Measurements from ENCODE around the gene LBR. TPM values are rescaled to one million over a fixed set of nuclear protein-coding genes. Genes with fewer than 3 reads are reported as not detected.

Gene LBR
- total RNA-seq: 10 to 100 TPM; 36.3 to 75.1 (median 45.1) TPM

- Histone ChIP-seq H3K27ac (peak within 1 kb of the TSS; percentile 89 to 98 (median 98)), H3K4me3 (peak within 1 kb of the TSS; percentile 81 to 99 (median 96)), H3K36me3 (no peaks in the 10 kb centered on the region), H3K27me3 (no peaks in the 10 kb centered on the region), H3K4me1 (peaks cover 0 to 38% (median 12%) of the 10 kb centered on the region in 4 donors), H3K9me3 (no peaks in the 10 kb centered on the region)
- peak in 1 of 3 donors; percentile 33 for DNase-seq
- peak in 1 of 2 donors; percentile 59 for TF ChIP-seq POLR2A (IDR thresholded peaks at IDR 0.05)
- peak in 1 of 6 experiments; percentile 3 for TF ChIP-seq CTCF (IDR thresholded peaks at IDR 0.05)
These were observed at the start of gene LBR for GRCh38 chr1:225427235-225428067. Gene LBR (minus strand): TSS chr1:225428038. CDS start chr1:225424075, 3,963 bp downstream.

GRCh38 chr1:225477296-225477911 is 49.6 kb upstream of the LBR start:
- TF ChIP-seq CTCF (IDR thresholded peaks at IDR 0.05): no peak
- TF ChIP-seq POLR2A (IDR thresholded peaks at IDR 0.05): no peak
- Histone ChIP-seq H3K27me3 (no peaks in the 10 kb centered on the region), H3K27ac (no peak overlapping the region), H3K4me1 (peaks cover 0 to 23% (median 6%) of the 10 kb centered on the region in 4 donors), H3K36me3 (no peaks in the 10 kb centered on the region), H3K4me3 (no peak overlapping the region), H3K9me3 (no peaks in the 10 kb centered on the region)
- no peak for DNase-seq

GRCh38 chr1:225476538-225476988 is 48.7 kb upstream of the LBR start:
- Histone ChIP-seq H3K4me1 (peaks cover 0 to 17% (median 6%) of the 10 kb centered on the region in 4 donors), H3K27ac (no peak overlapping the region), H3K36me3 (no peaks in the 10 kb centered on the region), H3K4me3 (no peak overlapping the region), H3K27me3 (no peaks in the 10 kb centered on the region), H3K9me3 (no peaks in the 10 kb centered on the region)
- DNase-seq: no peak
- no peak for TF ChIP-seq CTCF (IDR thresholded peaks at IDR 0.05)
- no peak for TF ChIP-seq POLR2A (IDR thresholded peaks at IDR 0.05)

- no peak overlapping the region for H3K4me3 ChIP-seq
- no peak overlapping the region for H3K27ac ChIP-seq
- H3K36me3 ChIP-seq: no peaks in the 10 kb centered on the region
- H3K27me3 ChIP-seq: no peaks in the 10 kb centered on the region
- no peaks in the 10 kb centered on the region for H3K9me3 ChIP-seq
- TF ChIP-seq CTCF (IDR thresholded peaks at IDR 0.05): no peak
- TF ChIP-seq POLR2A (IDR thresholded peaks at IDR 0.05): no peak
- H3K4me1 ChIP-seq: peaks cover 0 to 13% (median 6%) of the 10 kb centered on the region in 4 donors
- no peak for DNase-seq
These were observed 48.3 kb upstream of the LBR start for GRCh38 chr1:225476100-225476511.

GRCh38 chr1:225474986-225475820 is 47.4 kb upstream of the LBR start:
- peak; percentile 35 to 88 (median 68) for DNase-seq
- Histone ChIP-seq H3K27me3 (no peaks in the 10 kb centered on the region), H3K9me3 (no peaks in the 10 kb centered on the region), H3K36me3 (no peaks in the 10 kb centered on the region), H3K4me3 (peak overlapping the region in 2 of 4 donors; percentile 24 to 42), H3K27ac (no peak overlapping the region), H3K4me1 (peaks cover 0 to 11% (median 5%) of the 10 kb centered on the region in 4 donors)
- TF ChIP-seq CTCF (IDR thresholded peaks at IDR 0.05) (peak; percentile 100), POLR2A (IDR thresholded peaks at IDR 0.05) (peak in 1 of 2 donors; percentile 27)
